GM18907 (cell line): ENCODE results near the gene VPS37B.
A peak's percentile ranks its signal among the peaks of the same experiment; 100 is the strongest.
"Not testable (repeated sequence)": the region's sequence is repeated elsewhere in the genome, so short reads cannot be mapped to it uniquely, and the experiment has no call there.

Source experiments
- ATAC-seq: cut with Tn5 transposase; IDR thresholded peaks from one replicate; pipeline ENCODE4 v1.9.1; 2021; ENCODE audit warnings: mild to moderate bottlenecking, moderate library complexity; ENCODE audit not compliant: unreplicated experiment

The VPS37B gene, protein sequence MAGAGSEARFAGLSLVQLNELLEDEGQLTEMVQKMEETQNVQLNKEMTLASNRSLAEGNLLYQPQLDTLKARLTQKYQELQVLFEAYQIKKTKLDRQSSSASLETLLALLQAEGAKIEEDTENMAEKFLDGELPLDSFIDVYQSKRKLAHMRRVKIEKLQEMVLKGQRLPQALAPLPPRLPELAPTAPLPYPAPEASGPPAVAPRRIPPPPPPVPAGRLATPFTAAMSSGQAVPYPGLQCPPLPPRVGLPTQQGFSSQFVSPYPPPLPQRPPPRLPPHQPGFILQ

DNA sequence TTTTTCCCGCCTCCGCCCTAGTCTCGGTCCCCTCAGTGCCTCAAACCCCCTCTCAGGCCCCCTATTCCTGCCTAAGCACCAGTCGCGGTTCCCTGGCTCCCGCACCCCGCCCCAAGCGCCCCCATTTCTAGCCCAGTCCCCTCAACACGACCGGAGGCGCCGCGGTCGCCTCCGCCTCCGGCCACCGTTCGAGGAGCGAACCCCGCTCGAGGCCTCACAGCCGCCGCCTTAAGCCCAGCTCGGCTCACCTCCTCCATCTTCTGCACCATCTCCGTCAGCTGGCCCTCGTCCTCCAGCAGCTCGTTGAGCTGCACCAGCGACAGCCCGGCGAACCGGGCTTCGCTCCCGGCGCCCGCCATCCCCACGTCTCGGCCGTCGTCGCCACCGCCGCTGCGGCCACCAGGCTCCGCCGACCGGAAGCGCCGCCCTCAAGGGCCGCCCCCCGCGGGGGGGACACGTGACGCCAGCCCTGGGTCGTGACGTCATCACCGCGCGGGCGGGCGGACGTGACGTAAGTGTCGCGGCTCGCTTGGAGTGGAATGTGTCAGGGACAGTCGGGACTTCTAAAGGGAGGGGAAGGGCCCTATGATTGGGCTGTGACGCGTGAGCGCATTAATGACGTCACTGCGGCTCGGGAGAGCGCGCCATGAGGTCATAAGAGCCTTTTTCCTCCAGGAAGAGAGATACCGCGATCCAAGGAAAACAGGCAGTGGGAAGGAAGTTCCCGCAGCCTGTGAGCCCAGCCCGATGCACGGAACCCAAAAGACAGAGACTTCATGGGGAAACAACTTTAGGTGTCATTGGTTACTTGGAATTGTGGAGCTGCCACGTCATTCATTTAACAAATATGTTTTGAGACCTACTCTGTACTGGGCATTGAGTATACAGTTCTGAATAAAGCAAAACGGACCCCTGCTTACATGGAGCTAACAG, at the start of gene VPS37B:
Gene VPS37B, minus strand, starts transcription at position 421 of the 933 bp plus-strand sequence. Its CDS starts 62 bp downstream, at position 359.
- ATAC-seq = peak; percentile 55

DNA sequence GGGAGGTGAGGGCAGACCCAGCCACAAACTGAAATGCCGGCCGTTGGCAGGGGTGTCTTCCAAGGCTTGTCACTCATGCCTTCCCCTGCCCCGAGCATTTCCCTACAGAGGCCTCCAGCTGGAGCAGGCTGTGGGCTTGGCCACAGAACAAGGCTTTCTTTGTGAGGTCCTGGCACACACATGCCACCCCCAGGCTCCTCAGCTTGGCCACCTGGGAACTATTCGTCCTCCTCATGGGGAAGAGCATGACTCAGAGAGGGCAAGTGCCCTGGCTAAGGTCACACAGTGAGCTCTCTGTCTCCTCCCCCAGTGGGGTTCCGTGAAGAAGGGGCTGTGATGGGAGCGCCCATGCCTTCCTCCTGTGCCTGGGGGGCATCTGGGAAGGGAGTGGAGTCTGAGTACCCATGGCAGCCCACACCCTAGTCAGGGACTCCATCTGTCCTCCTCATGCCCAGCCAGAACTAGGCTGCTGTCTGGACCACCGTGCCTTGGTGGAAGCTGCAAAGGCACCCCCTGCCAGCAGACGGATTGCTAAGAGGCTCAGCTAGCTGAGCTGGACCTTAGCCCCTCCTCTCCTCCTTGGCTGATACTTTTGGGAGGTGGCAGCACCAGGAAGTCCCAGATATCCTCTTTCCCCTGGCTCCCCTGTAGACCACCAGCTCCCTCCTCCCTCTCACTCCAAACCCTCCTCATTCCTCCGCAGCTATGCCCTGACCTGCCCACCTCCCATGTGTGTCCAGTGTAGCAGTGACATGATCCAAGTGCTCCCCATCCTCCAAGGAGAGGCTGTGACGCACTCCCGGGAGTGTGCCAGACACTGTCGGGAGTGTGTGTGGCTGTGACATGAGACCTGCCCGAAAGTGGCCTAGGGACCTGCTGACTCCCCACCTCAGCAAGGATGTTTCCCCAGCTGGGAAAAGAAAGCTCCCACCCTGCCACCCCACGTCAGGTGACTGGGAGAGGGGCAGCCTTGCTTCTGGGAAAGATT, 49.0 kb upstream of the VPS37B start:
- ATAC-seq = no peak

DNA sequence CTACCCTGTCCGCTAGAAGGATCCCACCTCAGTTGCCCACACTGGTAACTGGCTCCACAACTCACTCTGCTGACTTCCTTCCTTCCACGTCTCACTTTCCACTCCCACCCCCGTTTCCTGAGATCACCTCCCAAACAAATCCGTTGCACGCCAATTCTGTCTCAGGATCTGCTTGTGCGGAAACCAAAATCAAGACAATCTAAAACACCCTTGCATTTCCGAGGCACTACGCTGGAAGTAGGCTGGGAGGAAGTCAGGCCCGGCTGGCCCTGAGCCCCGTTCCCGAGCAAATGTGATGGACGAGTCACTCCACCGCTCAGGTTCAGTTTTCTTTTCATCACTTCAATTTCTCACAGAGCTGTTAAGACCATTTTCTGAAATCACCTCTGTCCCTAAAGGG, 47.3 kb upstream of the VPS37B start:
- no peak for ATAC-seq

DNA sequence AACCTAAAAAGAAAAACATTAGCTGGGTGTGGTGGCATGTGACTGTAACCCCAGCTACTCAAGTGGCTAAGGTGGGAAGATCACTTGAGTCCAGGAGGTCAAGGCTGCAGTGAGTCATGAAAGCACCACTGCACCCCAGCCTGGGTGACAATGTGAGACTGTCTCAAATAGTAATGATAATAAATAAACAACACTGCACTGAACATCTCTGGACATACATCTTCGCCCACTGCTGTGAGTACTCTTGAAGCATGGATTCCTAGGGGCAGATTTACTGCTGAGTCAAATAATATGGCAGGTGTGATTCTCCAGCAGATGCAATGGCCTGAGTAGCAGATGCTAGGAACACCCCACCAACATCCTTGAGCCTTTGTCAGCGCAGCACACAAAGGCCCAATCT, 46.7 kb upstream of the VPS37B start:
- no peak for ATAC-seq

DNA sequence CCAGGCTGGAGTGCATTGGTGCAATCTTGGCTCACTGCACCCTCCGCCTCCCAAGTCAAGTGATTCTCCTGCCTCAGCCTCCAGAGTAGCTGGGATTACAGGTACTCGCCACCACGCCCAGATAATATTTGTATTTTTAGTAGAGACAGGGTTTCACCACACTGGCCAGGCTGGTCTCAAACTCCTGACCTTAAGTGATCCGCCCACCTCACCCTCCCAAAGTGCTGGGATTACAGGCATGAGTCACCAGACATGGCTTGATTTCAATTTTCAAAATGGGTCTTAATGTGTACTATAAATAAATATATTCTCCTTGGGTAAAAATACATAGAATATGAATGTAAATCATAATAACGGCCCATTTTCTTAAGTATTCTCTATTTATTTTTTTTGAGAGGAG, 45.4 kb upstream of the VPS37B start:
- not testable (repeated sequence) for ATAC-seq

DNA sequence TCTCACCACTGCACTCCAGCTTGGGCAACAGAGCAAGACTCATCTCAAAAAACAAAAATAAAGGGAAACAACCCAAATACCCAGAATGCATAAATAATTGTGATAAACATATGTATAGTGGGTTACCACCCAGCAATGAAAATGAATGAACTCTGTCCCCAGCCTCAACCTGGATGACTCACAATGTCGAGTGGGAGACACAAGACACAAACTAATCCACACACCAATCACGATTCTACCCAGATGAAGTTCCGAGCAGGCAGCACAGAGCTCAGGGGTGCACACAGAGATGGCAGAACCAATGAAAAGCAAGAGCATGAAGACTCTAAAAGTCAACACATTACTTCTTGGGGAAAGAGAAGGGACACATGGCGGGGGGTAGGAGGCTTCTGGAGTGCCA, 43.2 kb upstream of the VPS37B start:
- no peak for ATAC-seq

DNA sequence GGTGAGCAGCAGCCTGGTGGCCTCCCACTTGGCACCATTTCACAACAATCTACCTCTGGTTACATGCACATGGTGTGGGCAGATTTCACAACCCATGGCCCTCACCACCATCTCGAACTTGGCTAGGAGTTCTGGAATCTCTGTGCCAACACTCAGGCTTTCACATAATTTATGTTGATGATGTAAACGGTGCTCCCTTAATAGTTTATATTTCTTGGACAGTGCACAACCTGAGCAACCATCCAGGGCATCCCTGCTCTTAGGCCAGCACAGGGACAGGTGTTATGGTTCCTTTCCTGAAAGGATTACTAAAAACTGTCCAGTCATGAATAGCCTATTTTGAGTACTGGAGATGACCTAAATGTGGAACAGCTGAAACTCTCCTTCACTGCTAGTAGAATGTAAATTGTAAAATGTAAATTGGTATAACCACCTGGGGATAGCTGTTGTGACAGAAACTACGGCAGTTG, 41.7 kb upstream of the VPS37B start:
- no peak for ATAC-seq

DNA sequence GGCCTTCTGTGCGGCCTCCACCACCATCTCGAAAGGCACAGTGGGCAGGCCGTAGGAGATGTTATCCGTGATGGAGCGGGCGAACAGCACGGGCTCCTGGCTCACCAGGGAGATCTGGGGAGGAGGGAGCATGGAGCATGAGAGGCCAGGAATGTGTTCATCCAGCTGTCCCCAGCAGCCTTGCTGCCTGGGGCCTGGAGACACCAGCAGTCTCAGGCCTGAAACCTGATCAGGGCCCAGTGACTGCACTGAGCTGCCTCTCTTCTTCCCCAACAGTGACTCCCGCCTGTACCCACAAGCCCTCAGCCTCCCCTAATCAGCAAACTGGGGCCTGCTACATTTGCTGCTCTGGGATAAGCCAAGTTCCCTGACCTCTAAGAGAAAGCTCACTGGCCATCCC, 39.4 kb upstream of the VPS37B start:
- no peak for ATAC-seq

DNA sequence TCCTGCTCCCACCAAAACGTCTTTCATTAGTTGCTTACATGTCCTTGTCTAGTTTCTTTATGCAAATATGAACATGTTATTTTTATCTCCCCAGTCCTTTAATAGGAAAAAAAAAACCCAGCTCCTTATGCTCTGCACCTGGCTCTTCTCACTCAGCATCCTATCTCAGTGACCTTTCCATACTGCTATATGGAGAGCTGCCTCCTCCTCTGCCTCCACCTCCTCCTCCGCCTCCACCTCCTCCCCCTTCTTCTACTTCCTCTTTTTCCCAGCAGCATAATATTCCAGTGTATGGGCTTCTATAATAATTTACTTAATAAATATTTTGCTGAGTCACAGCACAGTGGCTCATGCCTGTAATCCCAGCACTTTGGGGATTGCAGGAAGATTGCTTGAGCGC, 38.8 kb upstream of the VPS37B start:
- ATAC-seq = no peak

DNA sequence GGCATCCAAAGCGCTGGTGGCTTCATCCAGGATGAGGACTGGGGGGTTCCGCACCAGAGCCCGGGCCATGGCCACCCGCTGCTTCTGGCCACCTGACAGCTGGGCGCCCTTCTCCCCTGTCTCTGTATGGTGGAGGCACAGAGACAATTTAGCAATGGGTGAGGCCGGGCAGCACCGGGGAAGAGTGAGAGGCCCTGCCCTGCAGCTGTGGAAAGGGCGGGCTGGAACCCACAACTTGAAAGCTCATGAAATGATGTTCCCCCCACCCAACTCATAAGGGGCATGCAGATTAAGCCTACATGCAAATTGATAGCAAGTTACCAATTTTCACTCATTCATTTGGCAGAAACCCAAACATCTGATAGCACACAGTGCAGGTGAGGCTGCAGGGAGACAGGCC, 36.3 kb upstream of the VPS37B start:
- no peak for ATAC-seq

DNA sequence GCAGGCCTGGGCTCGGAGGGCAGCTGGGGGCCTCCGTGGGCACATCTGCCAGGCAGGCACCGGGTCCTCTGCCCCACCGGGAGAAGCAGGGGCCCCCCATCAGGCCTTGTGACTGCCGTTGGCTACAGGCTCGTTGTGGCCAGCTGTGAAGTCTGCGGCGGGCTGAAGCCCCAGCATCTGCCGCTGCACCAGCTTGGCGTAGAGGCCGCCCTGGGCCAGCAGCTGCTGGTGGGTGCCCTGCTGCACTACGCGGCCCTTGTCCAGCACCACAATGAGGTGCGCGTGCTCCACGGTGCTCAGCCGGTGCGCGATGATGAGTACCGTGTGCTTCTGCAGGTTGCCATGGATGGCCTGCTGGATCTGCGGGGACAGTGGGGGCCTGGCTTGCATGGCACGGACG, 33.9 kb upstream of the VPS37B start:
- ATAC-seq = no peak

DNA sequence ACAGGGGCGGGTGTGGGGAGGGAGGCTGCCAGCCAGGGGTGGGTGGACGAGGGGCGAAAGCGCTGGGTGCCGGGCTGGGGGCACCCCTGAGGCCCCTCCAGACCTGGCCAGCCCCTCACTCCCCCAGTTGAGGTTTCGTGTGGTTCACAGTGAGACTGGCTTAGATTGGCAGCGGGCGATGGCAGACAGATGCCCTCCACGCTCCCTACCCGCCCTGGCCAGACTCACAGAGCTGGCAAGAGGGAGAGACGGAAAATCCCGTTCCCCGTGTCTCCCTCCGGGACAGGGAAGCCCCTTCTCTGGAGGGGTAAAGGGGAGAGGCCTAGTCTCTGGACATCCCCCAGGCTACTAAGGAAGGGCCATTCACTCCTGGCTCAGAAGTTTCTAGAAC, 33.2 kb upstream of the VPS37B start:
- ATAC-seq = no peak

DNA sequence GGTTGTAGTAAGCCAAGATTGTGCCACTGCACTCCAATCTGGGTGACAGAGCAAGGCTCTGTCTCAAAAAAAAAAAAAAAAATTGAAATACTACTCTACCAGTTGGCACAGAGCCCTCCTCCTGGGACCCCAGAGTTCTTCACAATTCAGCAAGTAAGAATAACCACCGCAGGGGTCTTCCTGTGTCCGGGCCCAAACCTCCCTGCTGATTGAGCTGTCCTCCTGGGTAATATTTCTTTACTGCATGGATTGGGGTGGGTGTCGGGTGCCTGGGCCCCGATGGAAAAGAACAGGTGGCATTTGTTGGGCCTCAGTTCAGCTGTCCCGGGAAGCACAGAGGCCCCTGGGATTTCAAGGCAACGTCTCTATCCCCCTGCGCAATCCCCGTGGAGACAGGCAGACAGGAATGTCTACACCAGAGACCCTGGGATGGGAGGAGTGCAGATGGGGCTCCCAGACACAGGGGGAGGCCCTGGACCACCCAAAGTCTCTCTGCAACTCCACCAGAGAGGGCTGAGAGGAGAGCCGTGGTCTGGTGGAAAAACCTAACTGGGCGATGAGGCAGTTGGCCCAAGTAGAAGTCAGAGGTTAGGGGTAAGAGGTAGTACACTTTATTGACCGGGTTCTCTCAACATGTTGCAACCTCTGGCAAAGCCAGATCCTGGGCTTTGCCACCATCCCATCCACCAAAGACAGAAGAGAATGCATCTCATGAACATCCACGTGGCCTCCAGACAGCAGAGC, 32.7 kb upstream of the VPS37B start:
- ATAC-seq = no peak

DNA sequence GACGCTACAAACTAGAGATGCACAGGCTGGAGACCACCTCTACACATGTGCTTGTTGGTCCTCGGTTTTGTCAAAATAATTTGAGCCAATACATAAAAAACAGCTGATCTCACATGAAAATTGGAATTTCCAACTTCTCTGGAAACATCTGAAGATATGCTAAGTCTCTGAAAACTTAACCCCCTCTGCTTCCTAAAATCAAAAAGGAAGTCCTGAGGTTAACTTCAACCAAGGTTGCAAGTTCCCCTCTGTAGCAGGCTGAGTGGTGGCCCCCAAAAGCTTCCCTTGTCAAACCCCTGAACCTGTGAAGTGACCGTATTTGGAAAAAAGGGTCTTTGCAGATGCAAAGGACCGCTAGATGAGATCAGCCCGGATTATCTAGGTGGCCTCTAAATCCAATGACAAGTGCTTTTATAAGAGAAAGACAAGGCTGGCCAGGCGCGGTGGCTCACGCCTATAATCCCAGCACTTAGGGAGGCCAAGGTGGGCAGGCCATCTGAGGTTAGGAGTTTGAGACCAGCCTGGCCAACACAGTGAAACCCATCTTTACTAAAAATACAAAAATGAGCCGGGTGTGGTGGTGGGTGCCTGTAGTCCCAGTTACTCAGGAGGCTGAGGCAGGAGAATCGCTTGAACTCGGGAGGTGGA, 32.0 kb upstream of the VPS37B start:
- ATAC-seq = no peak

DNA sequence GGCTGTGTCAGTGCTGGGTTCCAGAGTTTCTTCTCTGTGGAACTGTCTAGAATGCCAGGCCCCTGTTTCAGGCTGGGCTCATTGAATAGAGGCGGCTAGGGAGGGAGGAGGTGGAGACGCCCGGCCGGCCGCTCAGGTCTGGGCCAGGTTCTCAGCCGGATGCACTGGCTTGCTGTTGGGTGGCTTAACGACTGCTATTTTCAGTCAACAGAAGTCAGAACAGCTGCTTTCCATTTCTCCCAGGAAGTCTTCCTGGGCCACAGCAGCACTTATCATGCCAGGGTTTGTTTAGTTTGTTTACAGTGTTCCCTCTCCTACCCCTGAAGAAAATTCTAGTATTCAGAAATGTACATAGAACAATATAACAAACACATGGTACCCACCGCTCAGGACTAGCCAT, 26.0 kb upstream of the VPS37B start:
- ATAC-seq = no peak

DNA sequence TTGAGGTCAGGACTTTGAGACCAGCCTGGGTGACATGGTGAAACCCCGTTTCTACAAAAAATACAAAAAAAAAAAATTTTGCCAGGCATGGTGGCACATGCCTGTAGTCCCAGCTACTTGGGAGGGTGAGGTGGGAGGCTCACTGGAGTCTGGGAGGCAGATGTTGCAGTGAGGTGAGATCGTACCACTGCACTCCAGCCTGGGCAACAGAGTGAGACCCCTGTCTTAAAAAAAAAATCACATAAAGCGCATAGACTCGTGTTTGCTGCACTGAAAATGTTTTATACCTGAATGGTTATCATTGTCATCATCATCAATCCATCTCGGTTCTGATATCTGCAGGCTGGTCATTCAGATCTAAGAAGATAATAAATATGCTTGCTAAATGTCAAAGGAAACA, 24.8 kb upstream of the VPS37B start:
- ATAC-seq = no peak

DNA sequence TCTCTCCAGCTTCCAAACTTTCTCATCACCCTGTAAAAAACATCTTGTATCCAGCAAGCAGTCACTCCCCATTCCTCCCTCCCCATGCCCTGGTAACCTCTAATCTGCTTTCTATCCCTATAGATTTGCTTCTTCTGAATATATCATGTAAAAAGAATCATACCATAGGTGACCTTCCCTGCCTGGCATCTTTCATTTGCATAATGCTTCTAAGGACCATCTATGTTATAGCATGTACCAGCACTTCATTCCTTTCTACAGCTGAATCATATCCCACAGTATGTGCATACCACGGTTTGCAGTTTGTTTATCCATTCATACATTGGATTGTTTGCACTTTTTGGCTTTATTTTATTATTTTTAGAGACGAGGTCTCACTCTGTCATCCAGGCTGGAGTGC, 22.9 kb upstream of the VPS37B start:
- ATAC-seq = no peak

DNA sequence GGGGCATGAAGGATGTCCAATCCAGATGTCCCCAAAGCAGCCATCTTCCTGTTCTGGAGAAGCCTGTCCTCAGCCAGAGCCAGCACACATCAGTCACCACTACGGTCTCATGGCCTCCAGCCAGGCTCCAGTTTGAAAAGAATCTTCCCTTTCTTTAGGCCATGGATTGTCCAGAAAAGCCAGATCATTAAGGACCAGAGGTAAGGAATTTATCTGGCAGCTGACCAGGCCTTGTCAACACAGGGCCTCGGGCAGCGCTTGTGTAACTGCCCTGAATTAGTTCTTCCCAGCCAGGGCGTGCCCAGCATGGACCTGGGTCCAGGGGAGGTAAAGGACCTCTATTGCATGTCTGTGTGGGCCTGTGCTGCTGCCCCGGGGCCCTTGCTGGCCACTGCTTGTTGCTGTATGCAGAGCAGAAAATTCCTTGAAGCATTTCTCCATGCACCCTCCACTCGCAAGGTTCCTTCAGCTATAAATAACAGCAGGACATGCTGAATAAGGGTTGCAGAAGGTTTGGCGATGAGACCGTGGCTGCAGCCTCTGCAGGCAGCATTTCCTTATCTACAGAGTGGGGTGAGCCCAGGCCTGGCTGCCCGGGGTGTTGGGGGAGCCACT, 21.7 kb upstream of the VPS37B start:
- no peak for ATAC-seq
